ENCODE data around the gene CCDC171.
"Not testable (repeated sequence)": the region's sequence is repeated elsewhere in the genome, so short reads cannot be mapped to it uniquely, and the experiment has no call there.

CCDC171 gene

DNA sequence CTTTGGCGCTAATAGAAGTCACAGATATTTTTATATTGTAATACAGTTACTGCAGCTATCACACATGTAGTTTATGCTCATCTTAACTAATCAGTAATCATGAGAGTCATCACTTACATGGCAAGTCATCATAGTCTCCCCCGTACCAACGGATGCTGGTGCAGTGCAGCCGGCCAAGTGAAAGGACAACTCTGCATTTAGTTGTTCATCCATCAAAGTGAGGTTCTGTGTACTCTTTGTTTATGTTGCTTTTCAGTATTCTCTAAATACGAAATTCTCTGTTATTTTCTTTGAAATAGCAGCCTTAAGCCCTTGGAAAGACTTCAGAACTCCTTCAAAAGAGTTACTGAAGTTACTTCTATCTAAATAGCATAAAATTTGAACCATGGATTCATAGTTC, 216.7 kb downstream of the CCDC171 start:
- DNase-seq, result no peak

DNA sequence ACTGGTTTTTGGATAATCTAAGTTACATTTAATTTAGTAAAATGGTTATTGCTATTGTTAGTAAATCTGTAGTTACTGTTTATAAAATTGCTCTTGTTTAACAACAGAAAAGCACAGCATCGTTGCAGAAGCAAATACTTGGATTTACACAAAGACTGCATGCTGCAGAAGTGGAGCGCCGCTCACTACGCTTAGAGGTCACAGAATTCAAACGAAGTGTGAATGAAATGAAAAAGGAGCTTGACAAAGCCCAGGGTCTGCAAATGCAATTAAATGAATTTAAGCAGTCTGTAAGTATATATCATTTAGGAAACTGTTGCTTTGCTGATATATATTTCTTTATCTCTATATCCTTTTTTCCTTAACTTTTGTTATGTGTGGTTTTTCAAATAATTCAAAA, 226.0 kb downstream of the CCDC171 start:
- no peak for DNase-seq

GRCh38 chr9:15782106-15782505, 229.3 kb downstream of the CCDC171 start:
- no peak for DNase-seq

DNA sequence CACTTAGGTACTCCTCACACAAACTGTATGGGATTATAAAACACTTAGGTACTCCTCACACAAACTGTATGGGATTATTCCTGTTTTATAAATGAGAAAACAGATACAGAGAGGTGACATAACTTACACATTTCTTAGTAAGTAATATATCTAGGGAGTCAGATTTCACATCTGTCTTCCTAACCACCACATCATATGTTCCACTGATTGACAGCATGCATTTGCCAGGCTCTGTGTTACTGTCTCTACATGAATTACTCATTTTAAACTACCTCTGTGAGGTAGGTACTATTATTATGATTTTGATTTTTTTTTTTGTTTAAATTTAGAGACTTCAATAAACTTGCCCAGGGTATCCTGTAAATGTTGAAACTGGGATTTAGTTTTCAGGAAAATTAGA, 232.7 kb downstream of the CCDC171 start:
- DNase-seq, result no peak

- DNase-seq, result no peak
These were observed 233.8 kb downstream of the CCDC171 start for GRCh38 chr9:15786616-15787015.

DNA sequence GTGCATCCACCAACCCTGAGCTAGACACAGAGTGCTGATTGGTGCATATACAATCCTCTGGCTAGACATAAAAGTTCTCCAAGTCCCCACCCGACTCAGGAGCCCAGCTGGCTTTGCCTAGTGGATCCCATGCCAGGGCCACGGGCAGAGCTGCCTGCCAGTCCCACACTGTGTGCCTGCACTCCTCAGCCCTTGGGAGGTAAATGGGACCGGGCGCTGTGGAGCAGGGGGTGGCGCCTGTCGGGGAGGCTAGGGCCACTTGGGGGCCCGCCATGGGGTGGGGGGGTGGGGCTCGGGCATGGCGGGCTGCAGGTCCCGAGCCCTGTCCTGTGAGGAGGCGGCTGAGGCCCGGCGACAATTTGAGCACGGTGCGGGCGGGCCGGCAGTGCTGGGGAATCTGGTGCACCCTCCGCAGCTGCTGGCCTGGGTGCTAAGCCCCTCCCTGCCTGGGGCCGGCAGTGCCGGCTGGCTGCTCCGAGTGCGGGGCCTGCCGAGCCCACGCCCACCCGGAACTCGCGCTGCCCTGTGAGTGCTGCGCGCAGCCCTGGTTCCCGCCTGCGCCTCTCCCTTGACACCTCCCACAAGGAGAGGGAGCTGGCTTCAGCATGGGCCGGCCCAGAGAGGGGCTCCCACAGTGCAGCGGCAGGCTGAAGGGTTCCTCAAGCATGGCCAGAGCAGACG, 257.5 kb downstream of the CCDC171 start:
- not testable (repeated sequence) for DNase-seq

DNA sequence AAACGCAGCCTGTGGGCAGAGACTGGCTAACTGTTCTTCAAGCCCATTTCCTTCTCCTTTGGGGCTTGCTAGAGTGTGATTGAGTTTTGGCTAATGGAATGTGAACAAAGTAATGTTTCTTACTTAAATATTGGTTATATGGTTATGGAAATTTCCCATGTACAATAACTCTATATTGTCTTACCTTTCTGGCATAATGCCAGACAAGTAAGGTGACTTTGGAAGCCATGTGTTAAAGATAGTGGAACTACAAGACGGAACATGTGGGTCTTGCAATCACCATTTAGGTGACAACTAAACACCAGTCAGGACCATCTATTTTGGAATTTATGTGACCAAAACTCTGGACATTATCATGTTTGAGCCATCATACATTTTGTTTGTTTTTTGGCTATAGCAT, 260.2 kb downstream of the CCDC171 start:
- DNase-seq, result no peak

- DNase-seq, result no peak
These were observed 271.5 kb downstream of the CCDC171 start for GRCh38 chr9:15824310-15824709.

DNA sequence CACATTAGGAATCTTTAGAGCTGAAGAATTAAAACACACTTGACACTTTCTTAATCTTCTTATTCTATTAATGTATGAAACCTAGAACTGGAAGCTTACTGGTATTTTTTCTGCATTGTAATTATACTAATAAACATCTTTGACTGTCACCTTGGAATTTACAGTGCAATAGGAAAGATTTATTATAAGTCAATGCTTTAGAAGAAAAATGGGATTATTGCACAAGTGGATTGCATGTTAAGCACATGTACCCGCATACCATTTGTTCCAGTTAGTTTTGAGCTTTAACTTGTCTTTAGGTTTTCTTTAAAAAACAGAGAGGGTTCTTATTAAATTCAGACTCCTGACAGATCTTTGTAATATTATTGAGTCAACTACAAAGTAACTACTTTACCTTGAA, 278.5 kb downstream of the CCDC171 start:
- no peak for DNase-seq

DNA sequence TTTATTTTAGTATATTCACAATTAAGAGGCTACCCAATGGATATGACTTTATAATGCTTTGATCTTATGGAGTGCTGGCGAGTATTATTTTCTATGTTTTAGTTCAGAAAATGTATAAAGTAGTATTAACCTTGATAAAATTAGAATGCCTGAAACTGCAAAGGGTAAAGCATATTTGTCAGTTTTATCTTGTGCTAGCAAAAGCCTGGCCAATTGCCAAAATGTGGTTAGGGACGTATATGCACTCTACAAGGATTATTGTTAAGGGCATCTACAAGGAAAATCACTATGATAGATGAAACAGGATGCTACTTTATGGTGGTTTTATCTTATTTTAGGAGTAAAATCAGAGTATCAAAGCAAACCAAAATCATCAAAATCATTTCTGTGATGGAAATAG, 281.7 kb downstream of the CCDC171 start:
- no peak for DNase-seq

- peak in 1 of 2 experiments; percentile 50 for DNase-seq
These were observed 284.3 kb downstream of the CCDC171 start for GRCh38 chr9:15837079-15837679.

DNA sequence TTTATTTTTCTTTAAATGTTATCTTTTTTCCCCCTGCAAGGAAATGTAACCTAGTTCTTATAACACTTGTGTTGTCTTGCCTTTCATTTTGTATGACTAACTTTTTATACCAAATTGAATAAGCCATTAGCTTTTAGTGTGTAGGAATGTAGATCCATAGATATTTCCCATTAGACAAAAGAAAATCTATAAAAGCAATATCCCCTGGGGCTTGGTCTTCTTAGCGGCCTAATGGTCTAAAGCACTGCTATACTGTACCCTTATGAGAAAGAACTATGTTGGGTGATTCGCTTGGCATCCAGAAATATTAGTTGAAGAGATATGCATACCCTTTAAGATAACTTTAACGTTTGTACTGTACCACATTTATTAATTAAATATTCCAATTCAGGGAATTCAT, 289.2 kb downstream of the CCDC171 start:
- no peak for DNase-seq

DNA sequence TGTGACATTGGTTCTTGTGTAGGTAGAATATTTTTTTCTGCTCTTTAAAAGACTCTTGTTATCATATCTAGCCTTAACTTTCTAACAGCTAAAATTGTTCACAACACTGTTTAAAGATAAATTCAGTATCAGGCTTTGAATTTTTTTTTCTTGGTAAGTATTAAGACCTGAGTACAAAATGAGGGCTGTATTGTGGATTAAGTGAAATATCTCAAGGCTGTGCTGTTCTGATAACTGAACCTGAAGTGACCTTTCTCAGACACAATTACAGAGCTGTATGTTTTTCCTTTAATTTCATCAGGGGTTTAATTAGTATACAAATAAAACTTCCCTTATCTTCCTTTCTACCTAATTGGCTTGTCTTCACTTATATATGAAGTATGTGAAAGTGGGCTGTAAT, 290.5 kb downstream of the CCDC171 start:
- no peak for DNase-seq

GRCh38 chr9:15843931-15844330, 291.1 kb downstream of the CCDC171 start:
- DNase-seq, result no peak

DNA sequence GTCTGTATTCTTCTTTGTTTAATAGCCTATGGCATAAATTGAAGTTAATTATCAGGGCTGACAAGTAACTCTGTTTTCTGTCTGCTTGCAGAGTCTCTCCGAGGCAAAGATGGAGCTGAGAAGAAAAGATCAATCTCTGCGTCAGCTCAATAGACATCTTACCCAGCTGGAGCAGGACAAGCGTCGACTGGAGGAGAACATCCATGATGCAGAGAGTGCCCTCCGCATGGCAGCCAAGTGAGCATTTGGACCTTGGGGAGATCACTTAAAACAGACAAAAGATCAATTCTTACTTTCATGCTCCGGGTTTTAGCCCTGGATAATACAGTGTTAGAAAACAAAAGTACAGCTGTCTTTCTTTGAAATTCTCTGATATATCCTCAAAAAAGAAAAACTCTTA, 293.8 kb downstream of the CCDC171 start:
- no peak for DNase-seq

DNA sequence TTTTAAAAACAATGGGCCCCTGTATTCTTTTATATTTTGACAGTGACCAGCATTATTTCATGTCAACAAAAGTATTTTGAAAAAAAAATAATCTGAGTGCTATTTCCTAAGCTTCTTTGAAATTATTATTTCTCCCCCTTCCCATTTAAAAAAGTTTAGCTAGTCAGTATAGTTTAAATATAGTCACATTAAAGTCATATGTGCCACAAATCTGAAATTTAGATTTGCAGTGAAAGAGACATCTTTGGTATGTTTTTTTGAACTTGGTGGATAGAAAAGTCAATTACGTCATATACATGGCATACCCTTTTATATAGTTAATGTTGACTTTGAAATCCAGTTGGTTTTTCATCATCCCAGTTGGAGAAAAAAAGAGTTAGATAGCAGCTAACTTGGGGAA, 297.0 kb downstream of the CCDC171 start:
- DNase-seq, result no peak

DNA sequence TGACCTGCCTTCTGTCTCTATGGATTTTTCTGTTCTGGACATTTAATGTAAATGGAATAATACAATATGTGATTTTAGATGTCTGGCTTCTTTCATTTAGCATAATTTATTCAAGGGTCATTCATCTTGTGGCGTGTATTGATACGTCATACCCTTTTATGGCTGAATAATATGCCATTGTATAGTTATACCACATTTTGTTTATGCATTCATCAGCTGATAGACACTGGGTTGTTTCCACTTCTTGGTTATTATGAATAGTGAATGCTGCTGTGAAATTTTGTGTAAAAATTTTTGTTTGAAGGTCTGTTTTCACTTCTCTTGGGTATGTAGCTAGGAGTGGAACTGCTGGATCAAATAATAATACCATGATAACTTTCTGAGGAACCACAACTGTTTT, 298.9 kb downstream of the CCDC171 start:
- DNase-seq, result no peak

DNA sequence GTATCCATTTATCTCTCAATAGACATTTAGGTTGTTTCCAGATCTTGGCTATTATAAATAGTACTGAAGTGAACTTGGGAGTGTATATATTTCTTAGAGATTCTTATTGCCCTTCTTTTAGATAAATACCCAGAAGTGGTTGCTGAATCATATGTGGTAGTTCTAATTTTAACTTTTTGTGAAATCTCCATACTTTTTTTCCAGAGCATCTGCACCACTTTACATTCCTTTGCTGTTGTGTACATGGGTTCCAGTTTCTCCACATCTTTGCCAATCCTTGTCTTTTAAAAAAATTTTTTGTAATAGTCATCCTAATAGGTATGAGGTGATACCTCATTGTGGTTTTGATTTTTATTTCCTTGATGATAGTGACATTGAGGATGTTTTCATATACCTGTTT, 303.7 kb downstream of the CCDC171 start:
- no peak for DNase-seq

DNA sequence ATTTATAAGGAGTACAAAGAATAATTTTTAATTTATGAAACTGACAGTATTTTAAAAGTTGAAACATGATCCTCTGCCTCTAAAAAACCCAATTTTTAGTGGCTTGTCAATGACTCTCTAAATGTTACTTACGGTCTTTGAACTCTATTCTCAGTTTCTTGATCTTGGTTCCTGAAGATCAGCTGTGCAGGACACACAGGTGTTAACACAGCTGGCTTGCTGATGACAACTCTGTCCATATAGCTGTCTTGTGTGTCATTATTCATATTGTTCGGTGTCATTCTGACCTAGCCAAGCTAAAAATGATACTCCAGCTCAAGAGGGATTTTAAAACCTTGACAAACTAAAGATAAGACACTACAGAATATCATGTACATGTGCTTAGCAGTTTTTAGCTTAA, 314.5 kb downstream of the CCDC171 start:
- DNase-seq, result no peak

GRCh38 chr9:15867988-15868387, 315.1 kb downstream of the CCDC171 start:
- DNase-seq, result no peak

GRCh38 chr9:15873573-15874177, 320.8 kb downstream of the CCDC171 start:
- DNase-seq, result peak; percentile 43 to 70

DNA sequence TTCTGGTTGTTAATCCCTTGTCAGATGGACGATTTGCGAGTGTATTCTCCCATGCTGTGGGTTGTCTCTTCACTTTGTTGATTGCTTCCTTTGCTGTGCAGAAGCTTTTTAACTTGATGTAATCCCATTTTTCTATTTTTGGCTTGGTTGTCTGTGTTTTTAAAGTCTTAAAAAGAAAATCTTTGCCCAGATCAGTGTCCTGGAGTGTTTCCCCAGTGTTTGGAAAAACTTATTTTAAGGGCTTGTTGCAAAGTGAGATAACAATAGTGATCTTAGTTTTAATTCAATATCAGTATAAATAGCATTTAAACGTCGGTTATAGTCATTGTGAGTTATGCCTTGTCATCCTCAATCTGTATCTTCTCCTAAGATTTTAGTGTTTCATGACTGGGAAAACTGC, 329.5 kb downstream of the CCDC171 start:
- no peak for DNase-seq

- DNase-seq, result no peak
These were observed 330.0 kb downstream of the CCDC171 start for GRCh38 chr9:15882883-15883282.

DNA sequence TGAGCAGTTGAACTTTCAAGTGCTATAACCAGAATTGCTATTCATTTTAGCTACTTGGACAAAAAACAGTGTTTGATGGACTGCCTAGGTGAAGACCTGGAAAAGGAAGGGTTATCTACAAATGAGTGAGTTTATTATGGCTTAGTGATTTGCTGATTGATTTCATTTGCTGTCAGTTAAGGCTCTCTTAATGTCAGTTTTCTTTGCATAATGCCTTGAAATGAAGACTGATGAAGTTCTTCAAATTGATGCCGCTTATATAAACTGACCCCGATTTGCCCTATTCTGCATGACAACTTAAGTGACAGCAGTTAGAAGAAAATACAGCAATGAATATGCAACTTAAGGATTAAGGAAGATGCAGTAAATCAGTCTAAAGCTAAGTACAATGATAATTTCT, 332.6 kb downstream of the CCDC171 start:
- no peak for DNase-seq

- DNase-seq, result no peak
These were observed 336.7 kb downstream of the CCDC171 start for GRCh38 chr9:15889555-15889954.

Measured in NCI-H1930 (cell line).